Measurements from ENCODE around the gene PSENEN.

- TF ChIP-seq CTCF (conservative IDR thresholded peaks at IDR 0.05 in 1 of 2, IDR thresholded peaks at IDR 0.05 in 1 of 2; ENCODE audit: low read depth in 1 of 2, low read length in 2 of 2) (no peak), EZH2 (IDR thresholded peaks at IDR 0.05; ENCODE audit: low read length, missing control alignments) (no peak)
Observed at GRCh38 chr19:35760711-35761349, 15.4 kb downstream of the PSENEN start.

Measured in fibroblast of lung (primary cell).